Endothelial cell of umbilical vein (primary cell): ENCODE results near the gene BTBD19. TPM values are rescaled to one million over a fixed set of nuclear protein-coding genes. Genes with fewer than 3 reads are reported as not detected.

Experiments used
- BruUV-seq: library from RNA; stranded (reverse); fragments of 400-500 nt; replicated peaks from 2 replicates; lab custom pipeline; 2021; lab: Mats Ljungman, UMichigan
- CTCF ChIA-PET: fragments of 300-600, 350-600 bp; sonication (Branson Sonifier 250); formaldehyde crosslinking; loops from one replicate; lab custom pipeline; 2021; ENCODE audit warnings: antibody characterized with exemption, inconsistent platforms; lab: Charles Lee
- POLR2A ChIA-PET: fragments of 300-600, 350-600 bp; sonication (Branson Sonifier 250); formaldehyde crosslinking; loops from one replicate; lab custom pipeline; 2021; ENCODE audit warnings: antibody characterized with exemption, inconsistent platforms; lab: Charles Lee
- DNase-seq: peaks from one replicate; pipeline ENCODE4 v3.0.0-alpha.2; 2011; ENCODE audit warnings: low read depth, low spot score
- FAIRE-seq: peaks from 2 replicates; lab custom pipeline; 2011; peaks lifted over from hg19 to GRCh38; lab: Jason Lieb, UNC
- H2AFZ ChIP-seq: 2 replicates; pipeline ENCODE4 v1.6.0; 2012; ENCODE audit warnings: low read depth, low read length, control low read depth, inconsistent platforms
- H3K27ac ChIP-seq: 2 replicates; pipeline ENCODE4 v1.5.1; 2011; ENCODE audit warnings: low read depth, mild to moderate bottlenecking, control low read depth, low read length, moderate library complexity; ENCODE audit not compliant: insufficient read depth
- H3K27me3 ChIP-seq, 2 experiments: 2 replicates each; pipeline versions ENCODE4 v1.6.0 to v1.6.1; 2011; ENCODE audit warnings: low read length in 2 of 2, mixed read lengths in 1 of 2; ENCODE audit not compliant: control insufficient read depth in 2 of 2, insufficient read depth in 2 of 2
- H3K36me3 ChIP-seq, 2 experiments: 2 replicates in 1 of 2; 3 replicates in 1 of 2; pipeline ENCODE4 v1.5.1; 2011; ENCODE audit warnings: low read length in 2 of 2, mild to moderate bottlenecking in 1 of 2, moderate library complexity in 1 of 2; ENCODE audit not compliant: control insufficient read depth in 2 of 2, insufficient read depth in 2 of 2; ENCODE audit errors: extremely low read depth in 1 of 2
- H3K4me1 ChIP-seq: 3 replicates; pipeline ENCODE4 v1.5.1; 2011; ENCODE audit warnings: mild to moderate bottlenecking, low read length; ENCODE audit not compliant: control insufficient read depth, insufficient read depth; ENCODE audit errors: extremely low read depth
- H3K4me2 ChIP-seq: 2 replicates; pipeline ENCODE4 v1.6.1; 2011; ENCODE audit warnings: low read length, control low read depth, mixed read lengths; ENCODE audit not compliant: insufficient read depth
- H3K4me3 ChIP-seq, 3 experiments: fragments of 200-600 bp in 1 of 3; sonication (generic), shearing (Covaris generic) in 1 of 3; replicated peaks in 1 of 3; 2 replicates each; pipeline ENCODE4 v1.5.1; 2011 to 2016; ENCODE audit warnings: control low read depth in 3 of 3, low read length in 3 of 3, mild to moderate bottlenecking in 2 of 3, inconsistent platforms in 1 of 3, low read depth in 1 of 3, moderate library complexity in 1 of 3; ENCODE audit not compliant: insufficient read depth in 1 of 3
- H3K79me2 ChIP-seq: 2 replicates; pipeline ENCODE4 v1.6.0; 2012; ENCODE audit warnings: low read length, inconsistent platforms; ENCODE audit not compliant: control insufficient read depth, insufficient read depth
- H3K9ac ChIP-seq: replicated peaks from 2 replicates; pipeline ENCODE3; 2011; ENCODE audit warnings: low read length, control low read depth; ENCODE audit not compliant: insufficient read depth; ENCODE audit errors: extremely low read depth
- H3K9me1 ChIP-seq: replicated peaks from 3 replicates; pipeline ENCODE4 v1.6.0; 2011; ENCODE audit warnings: mild to moderate bottlenecking, low read length; ENCODE audit not compliant: control insufficient read depth, insufficient read depth; ENCODE audit errors: extremely low read depth
- H3K9me3 ChIP-seq: replicated peaks from 2 replicates; pipeline ENCODE4 v1.5.1; 2012; ENCODE audit warnings: low read length, inconsistent platforms; ENCODE audit not compliant: control insufficient read depth, insufficient read depth
- H4K20me1 ChIP-seq: replicated peaks from 2 replicates; pipeline ENCODE3; 2011; ENCODE audit warnings: mild to moderate bottlenecking, low read length; ENCODE audit not compliant: control insufficient read depth, insufficient read depth; ENCODE audit errors: extremely low read depth
- EZH2 ChIP-seq: IDR thresholded peaks from 2 replicates; pipeline ENCODE4 v1.6.1; 2012; ENCODE audit warnings: borderline replicate concordance, low read depth, mild to moderate bottlenecking, moderate library complexity, low read length, inconsistent platforms; ENCODE audit not compliant: severe bottlenecking
- FOS ChIP-seq: IDR thresholded peaks from 2 replicates; pipeline ENCODE4 v1.6.1; 2011; ENCODE audit warnings: mild to moderate bottlenecking, low read length, moderate library complexity, borderline replicate concordance; ENCODE audit not compliant: insufficient read depth
- JUN ChIP-seq: IDR thresholded peaks from 2 replicates; pipeline ENCODE4 v1.6.1; 2011; ENCODE audit warnings: borderline replicate concordance, low read depth; ENCODE audit not compliant: insufficient read length, insufficient read depth
- MYC ChIP-seq: IDR thresholded peaks from one replicate; pipeline ENCODE4 v1.6.1; 2011; ENCODE audit warnings: mild to moderate bottlenecking, low read depth, low read length
- POLR2A ChIP-seq: IDR thresholded peaks from 2 replicates; pipeline ENCODE4 v1.6.1; 2012; ENCODE audit warnings: low read depth, mild to moderate bottlenecking, control low read depth, low read length
- POLR2AphosphoS5 ChIP-seq: IDR thresholded peaks from 2 replicates; pipeline ENCODE4 v1.6.1; 2012; ENCODE audit warnings: low read depth, mild to moderate bottlenecking, control low read depth, low read length, moderate library complexity; ENCODE audit not compliant: insufficient read depth
- dilution Hi-C: fragments of 300-500 bp; cut with MboI; formaldehyde crosslinking; loops from one replicate; pipeline ENCODE4 v1.15.0; 2019; ENCODE audit warnings: low sequenced_read_pairs; ENCODE audit not compliant: extremely low pct_ligation_motif_present
- intact Hi-C: fragments of 100-400 bp; cut with micrococcal nuclease; formaldehyde crosslinking; loops from one replicate; pipeline ENCODE4 v1.10.0; 2022
- polyA plus RNA-seq, 4 experiments: library from polyadenylated mRNA; depleted of rRNA in 3 of 4; stranded (reverse) in 3 of 4; unstranded in 1 of 4; fragments of >200 nt; gene quantifications; 2 replicates each; pipeline versions ENCODE4 v1.2.1 to v1.2.3, GENCODE V29; 2011 to 2012; ENCODE audit warnings: missing spikeins in 1 of 4
- total RNA-seq: library from RNA; stranded (reverse); gene quantifications from 2 replicates; pipeline ENCODE4 v1.2.3, GENCODE V29; 2021

BTBD19 gene
- total and polyA plus RNA-seq, 2 donors (not counting 3 experiments of a cell fraction or from before 2014, with no cell fraction given): 69.9 to 97.9 TPM

DNA sequence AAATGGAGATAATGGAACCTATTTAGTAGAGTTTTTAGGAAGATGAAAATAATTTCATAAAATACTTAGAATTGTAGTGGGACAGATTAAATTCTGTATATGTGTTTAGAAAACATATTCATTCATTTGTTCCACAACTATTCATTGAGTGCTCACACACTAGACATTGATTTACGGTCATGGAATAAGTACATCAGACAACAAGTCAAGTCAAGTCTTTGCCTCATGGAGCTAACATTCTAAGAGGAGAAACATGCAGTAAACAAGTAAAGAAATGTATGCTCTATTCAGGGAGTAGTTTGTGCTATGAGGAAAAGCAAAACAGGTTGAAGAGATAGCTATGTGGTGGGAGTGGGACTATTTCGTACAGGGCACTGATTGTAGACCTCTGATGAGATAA is 9.0 kb downstream of the BTBD19 start:
- DNase-seq: no peak
- ChIA-PET POLR2A (interaction anchor here (0.9 to 7.3 kb wide), 3 partner anchors 9 to 16 kb away, joined by 3 to 97 read pairs (median 48); partner anchors contain the start of genes BTBD19, DYNLT4 and PLK3), CTCF (interaction anchor here (0.8 to 7.1 kb wide), 6 partner anchors 9 to 197 kb away, joined by 3 to 57 read pairs (median 4); partner anchors contain the start of genes BTBD19 and PLK3)
- Histone ChIP-seq H3K4me1 (peaks cover 17% of the 10 kb centered on the region), H3K4me3 (no peak overlapping the region), H3K9ac (no peak overlapping the region), H3K27me3 (no peaks in the 10 kb centered on the region), H3K9me3 (no peaks in the 10 kb centered on the region), H4K20me1 (no peaks in the 10 kb centered on the region), H3K36me3 (peaks cover 7 to 12% of the 10 kb centered on the region in 2 experiments), H3K27ac (no peak overlapping the region), H3K4me2 (no peak overlapping the region), H3K9me1 (no peaks in the 10 kb centered on the region), H3K79me2 (no peaks in the 10 kb centered on the region), H2AFZ (no peak overlapping the region)
- peak; percentile 12 for TF ChIP-seq POLR2AphosphoS5
- TF ChIP-seq FOS: no peak
- dilution Hi-C loops: no loop called here
- intact Hi-C loops: no loop called here
- no TSS peak for BruUV-seq
- FAIRE-seq: peak; percentile 24

DNA sequence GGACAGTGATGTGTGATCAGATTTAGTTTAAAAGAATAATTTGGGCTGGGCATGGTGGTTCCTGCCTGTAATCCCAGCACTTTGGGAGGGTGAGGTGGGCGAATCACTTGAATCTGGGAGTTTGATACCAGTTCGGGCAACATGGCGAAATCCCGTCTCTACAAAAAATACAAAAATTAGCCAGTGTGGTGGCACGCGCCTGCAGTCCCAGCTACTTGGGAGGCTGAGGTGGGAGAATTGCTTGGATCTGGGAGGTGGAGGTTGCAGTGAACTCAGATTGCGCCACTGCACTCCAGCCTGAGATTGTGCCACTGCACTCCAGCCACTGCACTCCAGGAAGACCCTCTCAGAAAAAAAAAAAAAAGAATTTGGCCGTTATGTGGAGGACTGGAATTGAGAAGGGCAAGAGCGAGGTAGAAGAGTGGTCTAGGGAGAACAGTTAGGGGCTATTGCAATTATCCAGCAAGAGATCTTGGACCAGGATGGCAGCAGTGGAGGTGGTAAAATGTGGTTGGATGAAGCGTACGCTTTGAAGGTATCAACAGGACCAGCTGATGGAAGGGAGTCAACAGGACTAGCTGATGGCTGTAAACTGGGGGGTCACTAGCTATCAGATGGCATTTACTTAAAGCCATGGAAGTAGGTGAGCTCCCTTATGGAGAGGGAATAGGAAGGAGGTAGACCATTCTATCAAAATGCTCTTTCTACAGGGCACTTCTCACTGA is 9.6 kb downstream of the BTBD19 start:
- Histone ChIP-seq H3K27me3 (no peaks in the 10 kb centered on the region), H4K20me1 (no peaks in the 10 kb centered on the region), H3K9me3 (no peaks in the 10 kb centered on the region), H3K79me2 (no peaks in the 10 kb centered on the region), H3K4me2 (no peak overlapping the region), H3K27ac (no peak overlapping the region), H3K4me3 (no peak overlapping the region), H3K36me3 (peaks cover 7 to 9% of the 10 kb centered on the region in 2 experiments), H2AFZ (no peak overlapping the region), H3K9me1 (no peaks in the 10 kb centered on the region), H3K4me1 (peaks cover 12% of the 10 kb centered on the region), H3K9ac (no peak overlapping the region)
- dilution Hi-C loops: no loop called here
- BruUV-seq: no TSS peak
- intact Hi-C loops: no loop called here
- FAIRE-seq: no peak
- no peak for TF ChIP-seq EZH2
- TF ChIP-seq POLR2A: peak; percentile 61
- no peak for TF ChIP-seq MYC
- TF ChIP-seq JUN: no peak
- CTCF ChIA-PET: interaction anchor here (1.5 to 7.1 kb wide), 7 partner anchors 8 to 89 kb away, joined by 3 to 57 read pairs (median 5); partner anchors contain the start of genes BTBD19 and PLK3
- POLR2A ChIA-PET: interaction anchor here (0.9 to 7.3 kb wide), 6 partner anchors 9 to 522 kb away, joined by 3 to 97 read pairs (median 9); partner anchors contain the start of genes BTBD19, DYNLT4, MUTYH and PLK3
- no peak for DNase-seq
